K562 (cell line): Measurements from ENCODE around the gene PYGM. TPM values are rescaled to one million over a fixed set of nuclear protein-coding genes. Genes with fewer than 3 reads are reported as not detected.

ENCODE experiments used
- BDP1 ChIP-seq: IDR thresholded peaks from 3 replicates; pipeline ENCODE4 v1.6.1; 2011; ENCODE audit not compliant: insufficient read length, insufficient read depth
- EZH2 ChIP-seq: IDR thresholded peaks from 2 replicates; pipeline ENCODE4 v1.6.1; 2012; ENCODE audit warnings: low read depth, mild to moderate bottlenecking, inconsistent platforms, low read length, borderline replicate concordance
- JUNB ChIP-seq: fragments of 450-650 bp; formaldehyde crosslinking; conservative IDR thresholded peaks from 2 replicates; pipeline ENCODE4 v1.4.0; 2020; ENCODE audit warnings: mild to moderate bottlenecking
- KAT2B ChIP-seq: IDR thresholded peaks from one replicate; pipeline ENCODE4 v1.6.1; 2012; ENCODE audit warnings: low read depth, mild to moderate bottlenecking, control low read depth, inconsistent platforms, low read length, moderate library complexity
- KDM2B ChIP-seq: fragments of 250-450 bp; sonication (Bioruptor Pico); IDR thresholded peaks from 2 replicates; pipeline ENCODE4 v1.8.0; 2021; ENCODE audit warnings: mild to moderate bottlenecking, moderate library complexity
- MAFK ChIP-seq: IDR thresholded peaks from 2 replicates; pipeline ENCODE4 v1.6.1; 2011; ENCODE audit warnings: low read length, improper control_type of control experiment
- MCM7 ChIP-seq, 2 experiments: fragments of 450-650 bp; IDR thresholded peaks; 2 replicates each; pipeline ENCODE4 v1.6.1; 2016 to 2018
- NBN ChIP-seq: fragments of 450-650 bp; IDR thresholded peaks from 2 replicates; pipeline ENCODE4 v1.6.1; 2016; ENCODE audit warnings: low read depth, mild to moderate bottlenecking
- PTRF ChIP-seq: fragments of 450-650 bp; IDR thresholded peaks from 2 replicates; pipeline ENCODE4 v1.6.1; 2016; ENCODE audit warnings: mild to moderate bottlenecking, missing genetic modification characterization, missing compliant biosample characterization
- RAD51 ChIP-seq: fragments of 450-650 bp; IDR thresholded peaks from 2 replicates; pipeline ENCODE4 v1.7.1; 2016; ENCODE audit warnings: low read depth, mild to moderate bottlenecking, borderline replicate concordance
- RUNX1 ChIP-seq: sonication (generic); IDR thresholded peaks from 2 replicates; pipeline ENCODE4 v1.6.1; 2016; ENCODE audit warnings: antibody characterized with exemption, low read depth
- SMAD2 ChIP-seq: fragments of 150-350 bp; IDR thresholded peaks from 2 replicates; pipeline ENCODE4 v1.6.1; 2014; ENCODE audit warnings: low read depth, mild to moderate bottlenecking, low read length
- TSC22D4 ChIP-seq: fragments of 450-650 bp; IDR thresholded peaks from 2 replicates; pipeline ENCODE4 v1.6.1; 2016; ENCODE audit warnings: missing genetic modification characterization, missing biosample characterization, control low read depth
- ZNF121 ChIP-seq: sonication (generic); formaldehyde crosslinking; conservative IDR thresholded peaks from 2 replicates; pipeline ENCODE4 v1.8.0; 2022; ENCODE audit warnings: missing genetic modification reagents
- ZNF253 ChIP-seq: fragments of 250-450 bp; sonication (Bioruptor Pico); conservative IDR thresholded peaks from 2 replicates; pipeline ENCODE4 v1.6.1; 2021; ENCODE audit warnings: mild to moderate bottlenecking
- ZNF354B ChIP-seq: fragments of 250-450 bp; sonication (Bioruptor Pico); IDR thresholded peaks from 2 replicates; pipeline ENCODE4 v1.4.0; 2020
- polyA plus RNA-seq, 8 experiments: library from polyadenylated mRNA; depleted of rRNA in 4 of 8; stranded (reverse) in 5 of 8; unstranded in 3 of 8; fragments of >200 nt; fragmentation: Nextera tagmentation in 2 of 8; fragmentation: Illumina TruSeq in 1 of 8; extraction: Ambion mirVana in 2 of 8; extraction: Trizol in 1 of 8; gene quantifications; 2 replicates each; pipeline versions ENCODE4 v1.2.1 to v1.2.3, GENCODE V29; 2011 to 2014; ENCODE audit warnings: inconsistent platforms in 1 of 8, missing spikeins in 1 of 8
- total RNA-seq, 7 experiments: library from RNA; depleted of rRNA in 6 of 7; stranded (reverse); fragments of >200 nt in 6 of 7; fragmentation: Illumina TruSeq in 2 of 7; extraction: Trizol in 2 of 7; gene quantifications; 2 replicates each; pipeline versions ENCODE4 v1.2.1 to v1.2.3, GENCODE V29; 2011 to 2021; ENCODE audit warnings: low replicate concordance in 1 of 7
- TF ChIP-seq, protein P1 (sequence below): IDR thresholded peaks from 2 replicates; pipeline ENCODE4 v1.6.1; 2011; ENCODE audit not compliant: insufficient read length; ENCODE audit errors: extremely low read depth
- TF ChIP-seq, protein P2 (sequence below): fragments of 250-450 bp; sonication (Bioruptor Pico); IDR thresholded peaks from 2 replicates; pipeline ENCODE4 v1.8.0; 2022; ENCODE audit warnings: moderate library complexity, mild to moderate bottlenecking, inconsistent platforms
- TF ChIP-seq, protein P3 (sequence below): fragments of 450-650 bp; IDR thresholded peaks from 2 replicates; pipeline ENCODE4 v1.7.0; 2016; ENCODE audit warnings: borderline replicate concordance
- TF ChIP-seq, protein P4 (sequence below): sonication (generic); formaldehyde crosslinking; IDR thresholded peaks from 2 replicates; pipeline ENCODE4 v1.8.0; 2022; ENCODE audit warnings: missing genetic modification reagents, mild to moderate bottlenecking, moderate library complexity, borderline replicate concordance
- TF ChIP-seq, protein P5 (sequence below): sonication (generic); formaldehyde crosslinking; IDR thresholded peaks from 2 replicates; pipeline ENCODE4 v1.8.0; 2022; ENCODE audit warnings: mild to moderate bottlenecking, missing genetic modification reagents
- TF ChIP-seq, protein P6 (sequence below): IDR thresholded peaks from 2 replicates; pipeline ENCODE4 v1.6.1; 2011; ENCODE audit warnings: borderline replicate concordance, low read depth, mild to moderate bottlenecking, moderate library complexity, low read length; ENCODE audit not compliant: insufficient read depth, poor library complexity, severe bottlenecking

The PYGM gene
- total and polyA plus RNA-seq, 9 of the 15 experiments (the other 6 are each of a cell fraction or from before 2014, with no cell fraction given): 0.07 to 1.5 (median 0.68) TPM

DNA sequence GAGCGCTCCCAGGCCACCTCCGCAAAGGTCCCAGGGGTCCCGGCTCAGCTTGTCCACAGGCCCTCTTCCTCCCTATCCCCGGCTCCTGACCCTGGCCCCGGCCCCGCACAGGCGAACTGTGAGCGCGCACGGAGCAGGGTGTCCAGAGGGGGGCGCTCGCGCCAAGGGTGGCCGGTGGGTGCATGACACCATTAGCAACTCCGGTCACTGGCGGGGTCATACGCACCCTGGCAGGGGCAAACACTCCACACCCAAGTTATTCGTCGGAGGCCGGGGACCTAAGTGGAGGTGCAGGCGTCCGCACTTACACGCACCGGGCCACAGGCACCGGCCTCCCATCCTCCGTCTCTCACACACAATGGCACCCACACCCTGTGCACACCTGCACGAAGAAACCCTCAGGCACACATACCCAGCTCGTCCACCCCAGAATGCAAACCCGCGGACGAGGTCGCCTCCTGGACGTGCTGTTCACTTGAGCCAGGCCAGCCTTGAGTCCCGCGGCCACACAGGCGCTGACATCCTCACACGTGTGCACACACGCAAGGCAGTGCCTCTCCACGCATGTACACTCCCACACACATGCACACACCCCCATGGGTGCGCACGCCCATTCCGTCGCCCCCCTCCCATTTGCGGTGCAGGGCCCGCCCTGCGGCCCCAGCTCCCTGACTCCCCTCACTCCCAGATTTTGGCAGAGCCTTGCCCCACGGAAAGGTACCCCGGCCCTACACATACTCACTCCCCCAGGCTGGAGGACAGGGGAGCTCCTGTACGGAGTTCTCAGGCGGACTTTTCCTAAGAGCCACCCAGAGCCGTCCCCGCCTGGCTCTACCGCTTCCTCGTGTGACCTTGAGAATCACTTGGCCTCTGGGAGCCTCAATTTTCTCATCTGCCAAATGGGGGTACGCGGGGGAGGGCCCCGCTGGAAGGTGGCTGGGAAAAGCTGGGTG is 15.9 kb downstream of the PYGM start, which contains the start of gene RASGRP2 (continued):
- TF ChIP-seq MCM7 (IDR thresholded peaks at IDR 0.05) (no peak), NBN (no peak), TSC22D4 (tag) (no peak), ZNF253 (no peak), PTRF (no peak), ZNF354B (no peak), KDM2B (CRISPR knock-in tag) (peak; percentile 22; the same call in 1 of the 2 replicates), RAD51 (no peak), BDP1 (no peak), RUNX1 (no peak), KAT2B (no peak), SMAD2 (no peak), ZNF121 (CRISPR knock-in tag) (no peak), MAFK (no peak), EZH2 (no peak), JUNB (CRISPR knock-in tag) (no peak)
- TF ChIP-seq, protein P1, sequence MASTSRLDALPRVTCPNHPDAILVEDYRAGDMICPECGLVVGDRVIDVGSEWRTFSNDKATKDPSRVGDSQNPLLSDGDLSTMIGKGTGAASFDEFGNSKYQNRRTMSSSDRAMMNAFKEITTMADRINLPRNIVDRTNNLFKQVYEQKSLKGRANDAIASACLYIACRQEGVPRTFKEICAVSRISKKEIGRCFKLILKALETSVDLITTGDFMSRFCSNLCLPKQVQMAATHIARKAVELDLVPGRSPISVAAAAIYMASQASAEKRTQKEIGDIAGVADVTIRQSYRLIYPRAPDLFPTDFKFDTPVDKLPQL: no peak
- TF ChIP-seq, protein P2, sequence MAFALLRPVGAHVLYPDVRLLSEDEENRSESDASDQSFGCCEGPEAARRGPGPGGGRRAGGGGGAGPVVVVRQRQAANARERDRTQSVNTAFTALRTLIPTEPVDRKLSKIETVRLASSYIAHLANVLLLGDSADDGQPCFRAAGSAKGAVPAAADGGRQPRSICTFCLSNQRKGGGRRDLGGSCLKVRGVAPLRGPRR (CRISPR knock-in tag): no peak
- TF ChIP-seq, protein P3, sequence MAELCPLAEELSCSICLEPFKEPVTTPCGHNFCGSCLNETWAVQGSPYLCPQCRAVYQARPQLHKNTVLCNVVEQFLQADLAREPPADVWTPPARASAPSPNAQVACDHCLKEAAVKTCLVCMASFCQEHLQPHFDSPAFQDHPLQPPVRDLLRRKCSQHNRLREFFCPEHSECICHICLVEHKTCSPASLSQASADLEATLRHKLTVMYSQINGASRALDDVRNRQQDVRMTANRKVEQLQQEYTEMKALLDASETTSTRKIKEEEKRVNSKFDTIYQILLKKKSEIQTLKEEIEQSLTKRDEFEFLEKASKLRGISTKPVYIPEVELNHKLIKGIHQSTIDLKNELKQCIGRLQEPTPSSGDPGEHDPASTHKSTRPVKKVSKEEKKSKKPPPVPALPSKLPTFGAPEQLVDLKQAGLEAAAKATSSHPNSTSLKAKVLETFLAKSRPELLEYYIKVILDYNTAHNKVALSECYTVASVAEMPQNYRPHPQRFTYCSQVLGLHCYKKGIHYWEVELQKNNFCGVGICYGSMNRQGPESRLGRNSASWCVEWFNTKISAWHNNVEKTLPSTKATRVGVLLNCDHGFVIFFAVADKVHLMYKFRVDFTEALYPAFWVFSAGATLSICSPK: no peak
- TF ChIP-seq, protein P4, sequence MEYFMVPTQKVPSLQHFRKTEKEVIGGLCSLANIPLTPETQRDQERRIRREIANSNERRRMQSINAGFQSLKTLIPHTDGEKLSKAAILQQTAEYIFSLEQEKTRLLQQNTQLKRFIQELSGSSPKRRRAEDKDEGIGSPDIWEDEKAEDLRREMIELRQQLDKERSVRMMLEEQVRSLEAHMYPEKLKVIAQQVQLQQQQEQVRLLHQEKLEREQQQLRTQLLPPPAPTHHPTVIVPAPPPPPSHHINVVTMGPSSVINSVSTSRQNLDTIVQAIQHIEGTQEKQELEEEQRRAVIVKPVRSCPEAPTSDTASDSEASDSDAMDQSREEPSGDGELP (CRISPR knock-in tag): peak; percentile 38; the same call in 1 of the 2 replicates
- TF ChIP-seq, protein P5, sequence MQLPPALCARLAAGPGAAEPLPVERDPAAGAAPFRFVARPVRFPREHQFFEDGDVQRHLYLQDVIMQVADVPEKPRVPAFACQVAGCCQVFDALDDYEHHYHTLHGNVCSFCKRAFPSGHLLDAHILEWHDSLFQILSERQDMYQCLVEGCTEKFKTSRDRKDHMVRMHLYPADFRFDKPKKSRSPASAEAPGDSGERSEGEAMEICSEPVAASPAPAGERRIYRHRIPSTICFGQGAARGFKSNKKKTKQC: no peak
- TF ChIP-seq, protein P6, sequence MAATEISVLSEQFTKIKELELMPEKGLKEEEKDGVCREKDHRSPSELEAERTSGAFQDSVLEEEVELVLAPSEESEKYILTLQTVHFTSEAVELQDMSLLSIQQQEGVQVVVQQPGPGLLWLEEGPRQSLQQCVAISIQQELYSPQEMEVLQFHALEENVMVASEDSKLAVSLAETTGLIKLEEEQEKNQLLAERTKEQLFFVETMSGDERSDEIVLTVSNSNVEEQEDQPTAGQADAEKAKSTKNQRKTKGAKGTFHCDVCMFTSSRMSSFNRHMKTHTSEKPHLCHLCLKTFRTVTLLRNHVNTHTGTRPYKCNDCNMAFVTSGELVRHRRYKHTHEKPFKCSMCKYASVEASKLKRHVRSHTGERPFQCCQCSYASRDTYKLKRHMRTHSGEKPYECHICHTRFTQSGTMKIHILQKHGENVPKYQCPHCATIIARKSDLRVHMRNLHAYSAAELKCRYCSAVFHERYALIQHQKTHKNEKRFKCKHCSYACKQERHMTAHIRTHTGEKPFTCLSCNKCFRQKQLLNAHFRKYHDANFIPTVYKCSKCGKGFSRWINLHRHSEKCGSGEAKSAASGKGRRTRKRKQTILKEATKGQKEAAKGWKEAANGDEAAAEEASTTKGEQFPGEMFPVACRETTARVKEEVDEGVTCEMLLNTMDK: peak; percentile 75
